ENCODE measurements around the gene HSD11B2.
A peak's percentile ranks its signal among the peaks of the same experiment; 100 is the strongest.

The HSD11B2 gene

DNA sequence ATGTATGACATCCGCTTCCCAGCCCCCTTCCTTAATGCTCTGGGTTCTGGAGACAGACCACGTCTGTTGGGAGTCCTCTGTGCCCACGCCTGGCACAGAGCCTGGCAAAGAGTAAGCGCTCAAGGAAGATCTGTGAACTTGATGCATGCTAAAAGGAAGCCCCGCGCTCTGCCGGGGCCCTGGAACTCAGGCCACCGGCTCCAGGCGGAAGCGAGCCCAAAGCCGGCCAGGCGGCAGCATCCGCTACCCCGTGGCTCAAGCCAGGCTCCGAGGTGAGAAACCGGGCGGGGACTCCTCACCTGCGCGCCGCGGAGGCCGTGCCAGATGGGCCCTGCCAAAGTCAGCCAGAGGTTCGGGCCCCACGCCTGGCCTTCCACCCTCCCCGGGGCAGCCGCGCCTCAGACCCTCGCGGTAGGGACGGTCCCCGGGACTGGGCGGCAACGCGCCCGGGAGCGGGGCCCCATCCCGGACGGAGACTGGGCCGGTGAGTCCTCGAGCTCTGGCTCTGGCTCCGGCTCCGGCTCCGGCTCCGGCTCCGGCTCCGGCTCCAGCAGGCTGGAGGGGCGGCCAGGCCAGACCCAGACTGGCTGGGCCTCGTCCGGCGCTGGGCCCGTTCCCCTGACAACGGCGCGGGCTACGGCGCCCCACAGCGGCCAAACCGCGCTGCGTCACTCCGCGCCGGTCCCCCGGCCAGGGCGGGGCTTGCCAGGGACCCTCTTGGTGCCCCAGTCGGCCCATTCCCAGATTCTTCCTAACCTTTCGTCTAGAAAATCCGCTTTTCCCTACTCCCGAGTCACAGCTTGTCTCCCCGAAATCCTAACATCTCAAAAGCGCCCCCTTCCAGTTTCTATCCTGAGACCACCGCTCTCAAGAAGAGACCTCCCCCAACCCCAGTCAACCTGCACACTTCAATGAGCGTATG, 14.8 kb upstream of the HSD11B2 start, which contains the start of gene ZDHHC1:
Gene ZDHHC1 (minus strand): TSS at position 606 of the 922 bp plus-strand sequence. CDS start 8,702 bp downstream, outside the sequence.
- DNase-seq, result peak; percentile 16

DNA sequence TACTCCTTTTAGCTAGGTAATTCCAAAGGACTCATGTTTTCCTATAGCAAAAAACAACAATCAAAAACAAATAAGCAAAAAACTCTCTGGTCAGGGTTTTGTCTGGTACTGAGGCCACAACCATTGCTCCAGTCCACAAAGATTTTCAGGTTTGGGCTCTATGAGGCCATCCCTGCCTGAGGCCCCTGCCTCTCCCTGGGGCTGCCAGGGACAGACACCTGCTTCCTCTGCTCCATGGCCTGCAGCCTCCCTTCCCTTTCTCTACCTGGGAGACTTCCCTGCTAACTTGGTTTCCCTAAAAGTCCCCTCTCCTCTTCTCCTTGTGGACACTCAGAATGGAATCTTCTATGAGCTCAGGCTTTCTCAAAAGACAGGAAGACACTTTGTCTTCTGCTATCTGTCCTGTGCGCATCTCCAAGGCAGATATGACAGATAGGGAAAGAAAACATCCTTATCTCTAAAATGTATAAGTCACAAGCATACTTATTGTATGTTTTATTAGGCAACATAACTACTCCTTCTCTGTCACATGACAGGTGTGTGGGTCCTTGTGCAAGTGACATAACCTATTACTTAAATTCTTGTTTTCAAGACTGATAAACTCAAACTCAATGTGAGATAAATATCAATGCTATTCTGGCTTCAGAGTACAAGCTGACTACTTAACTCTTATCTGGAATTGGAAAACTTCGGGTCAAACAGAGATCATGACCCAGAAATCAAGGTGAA, 13.4 kb upstream of the HSD11B2 start:
- no peak for DNase-seq

DNA sequence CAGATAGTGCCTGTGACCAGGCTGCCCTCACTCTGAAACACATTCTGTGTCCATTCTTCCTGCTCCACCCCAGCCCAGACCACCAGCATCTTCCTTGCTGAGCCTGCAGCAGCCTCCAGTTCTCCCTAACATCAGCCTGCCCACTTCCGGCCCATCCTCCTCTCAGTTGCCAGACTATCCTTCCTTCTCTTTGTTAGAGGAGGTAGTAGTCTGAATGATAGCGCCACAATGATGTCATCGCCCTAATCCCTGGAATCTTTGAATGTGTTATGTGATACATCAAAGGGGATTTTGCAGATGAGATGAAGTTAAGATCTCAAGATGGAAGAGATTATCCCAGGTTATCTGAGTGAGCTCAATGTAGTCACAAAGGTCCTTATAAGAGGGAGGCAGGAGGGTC, 11.4 kb upstream of the HSD11B2 start:
- DNase-seq, result no peak

DNA sequence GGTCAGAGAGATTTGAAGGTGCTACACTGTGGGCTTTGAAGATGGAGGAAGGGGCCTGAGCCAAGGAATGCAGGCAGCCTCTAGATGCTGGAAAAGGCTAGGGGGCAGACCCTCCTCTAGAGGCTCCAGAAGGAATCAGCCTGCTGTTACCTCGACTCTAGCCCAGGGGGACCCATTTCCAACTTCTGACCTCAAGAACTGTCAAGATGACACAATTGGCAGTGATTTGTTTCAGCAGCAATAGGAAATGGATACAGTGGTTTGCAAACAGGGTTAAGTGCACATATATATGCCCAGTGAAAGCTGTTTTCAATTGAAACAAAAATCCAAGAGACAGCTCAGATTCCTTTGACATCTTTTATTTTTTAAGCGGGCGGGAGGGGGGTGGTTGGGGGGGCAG, 11.0 kb upstream of the HSD11B2 start:
- no peak for DNase-seq

DNA sequence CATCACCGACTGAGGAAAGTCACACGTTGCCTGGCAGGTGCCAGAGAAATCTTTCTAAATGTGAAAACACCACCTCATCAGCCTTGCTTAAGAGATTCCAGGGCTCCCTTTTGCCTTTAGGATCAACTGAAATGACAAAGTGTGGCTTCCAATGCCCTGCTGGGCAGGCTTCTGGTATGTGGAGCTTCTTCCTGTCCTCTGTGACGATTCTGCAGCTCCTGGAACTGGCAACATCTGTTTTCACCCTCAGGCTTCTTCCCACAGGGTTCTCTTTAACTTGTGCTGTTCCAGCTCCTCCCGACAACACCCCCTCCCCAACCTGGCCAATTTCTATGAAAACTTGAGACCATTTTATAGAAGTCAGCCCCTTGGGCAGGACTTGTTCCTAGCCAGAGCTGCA, 9.9 kb upstream of the HSD11B2 start:
- no peak for DNase-seq

DNA sequence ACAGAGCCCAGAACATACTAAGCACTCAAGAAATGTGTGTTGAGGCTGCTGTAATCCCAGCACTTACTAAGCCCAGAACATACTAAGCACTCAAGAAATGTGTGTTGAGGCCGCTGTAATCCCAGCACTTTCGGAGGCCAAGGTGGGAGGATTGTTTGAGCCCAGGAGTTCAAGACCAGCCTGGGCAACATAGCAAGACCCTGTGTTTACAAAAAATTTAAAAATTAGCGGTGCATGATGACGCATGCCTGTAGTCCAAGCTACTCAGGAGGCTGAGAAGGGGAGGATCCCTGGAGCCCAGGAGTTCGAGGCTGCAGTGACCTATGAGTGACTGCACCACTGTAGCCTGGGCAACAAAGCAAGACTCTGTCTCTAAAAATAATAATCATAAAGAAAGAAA, 7.9 kb upstream of the HSD11B2 start:
- DNase-seq, result no peak

DNA sequence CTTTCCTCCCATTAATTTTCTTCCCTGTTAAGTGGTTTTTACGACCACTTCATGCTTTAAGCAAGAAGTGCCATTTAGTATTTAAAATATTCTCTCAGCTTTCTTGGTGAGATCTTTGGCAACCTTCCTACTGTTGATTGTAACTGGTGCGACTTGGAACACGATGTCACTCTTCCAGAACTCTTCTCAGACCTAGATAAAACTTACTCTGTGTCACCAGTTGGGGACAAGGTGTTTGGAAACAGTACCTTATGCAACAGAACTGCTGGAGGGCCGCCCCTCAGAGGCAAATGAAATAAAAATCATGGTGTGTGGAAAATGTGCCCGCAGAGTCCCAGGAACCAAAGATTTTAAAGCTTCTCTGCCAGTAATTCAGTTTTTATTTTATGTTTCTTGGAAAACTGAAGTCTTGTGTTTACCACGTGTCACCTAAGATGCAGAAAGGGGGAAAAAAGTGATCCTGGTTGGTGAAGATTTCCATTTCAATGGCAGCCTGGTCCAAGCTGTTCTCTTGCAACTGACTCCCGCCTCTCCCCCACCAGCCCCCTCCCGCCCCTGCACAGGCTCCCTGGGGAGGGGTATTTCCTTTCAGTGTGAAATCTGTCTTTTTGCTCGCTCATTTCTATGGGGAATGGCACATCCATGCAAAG, 7.2 kb upstream of the HSD11B2 start:
- no peak for DNase-seq

DNA sequence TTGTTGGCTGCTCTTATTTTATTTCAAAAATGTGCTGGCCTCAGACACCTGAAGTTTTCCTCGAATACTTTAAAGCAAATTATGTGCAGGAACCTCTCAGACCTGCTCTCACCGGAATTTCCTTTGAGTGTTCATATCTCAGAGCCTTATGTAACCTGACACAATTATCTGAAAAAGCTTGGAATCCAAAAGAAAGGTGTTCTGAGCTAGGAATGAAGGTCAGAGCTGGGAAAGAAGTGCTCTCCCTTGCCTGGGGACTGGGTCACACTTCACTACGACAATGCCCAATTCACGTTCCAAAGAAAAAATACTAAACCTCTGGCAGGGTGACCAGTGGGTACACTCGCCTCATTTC, 6.7 kb upstream of the HSD11B2 start:
- no peak for DNase-seq

DNA sequence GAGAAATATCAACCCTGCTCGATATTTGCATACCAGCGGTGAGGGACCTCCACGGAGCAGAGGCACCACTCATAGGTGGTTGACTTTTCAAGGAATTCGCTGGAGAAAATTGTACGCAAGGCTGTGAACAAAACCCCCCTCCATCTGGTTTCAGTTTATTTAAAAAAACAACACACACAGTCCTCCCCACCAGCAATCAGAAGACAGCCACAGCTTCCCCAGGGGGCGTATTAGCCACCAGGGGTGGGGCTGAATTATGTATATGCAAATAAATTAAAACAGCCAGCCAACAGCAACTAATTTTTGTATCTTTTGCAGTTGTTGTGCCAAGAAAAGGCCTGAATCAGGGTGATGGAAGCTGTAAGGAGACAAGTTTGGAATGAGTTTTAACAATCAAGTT, 5.9 kb upstream of the HSD11B2 start:
- no peak for DNase-seq

DNA sequence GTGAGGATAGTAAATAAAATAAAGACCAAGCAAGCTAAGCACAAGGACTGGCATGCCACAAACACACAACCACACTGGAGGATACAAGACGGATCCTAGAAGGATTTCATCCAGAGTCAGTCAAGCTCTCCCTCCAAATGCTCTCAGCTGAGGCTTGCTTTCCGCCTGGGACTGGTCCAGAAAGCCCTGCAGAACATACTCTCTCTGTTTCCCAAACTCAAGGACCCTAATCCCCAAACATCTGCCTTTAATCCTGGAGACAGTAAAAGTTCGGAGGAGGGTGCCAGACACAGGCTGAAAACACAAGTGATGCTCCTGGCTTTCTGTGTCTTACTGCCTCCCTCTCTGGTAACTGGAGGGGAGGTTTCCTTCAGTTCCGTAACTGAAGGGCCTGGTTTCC, 5.3 kb upstream of the HSD11B2 start:
- DNase-seq, result no peak

DNA sequence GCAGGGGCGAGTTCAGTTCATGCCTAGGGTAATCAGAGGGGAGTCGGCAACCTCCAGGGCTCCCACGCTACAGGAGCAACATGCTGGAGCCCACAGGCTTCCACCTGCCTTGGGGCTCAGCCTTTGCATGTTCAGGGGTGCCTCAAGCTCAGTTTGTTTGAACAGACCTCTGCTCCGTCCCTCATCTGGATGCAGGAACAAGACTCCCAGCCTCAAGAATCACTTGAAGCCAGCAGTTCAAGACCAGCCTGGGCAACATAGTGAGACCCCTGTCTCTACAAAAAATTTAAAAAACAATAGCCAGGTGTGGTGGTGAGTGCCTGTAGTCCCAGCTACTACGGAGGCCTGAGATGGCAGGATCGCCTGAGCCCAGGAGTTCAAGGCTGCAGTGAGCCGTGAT, 4.9 kb upstream of the HSD11B2 start:
- DNase-seq, result no peak

DNA sequence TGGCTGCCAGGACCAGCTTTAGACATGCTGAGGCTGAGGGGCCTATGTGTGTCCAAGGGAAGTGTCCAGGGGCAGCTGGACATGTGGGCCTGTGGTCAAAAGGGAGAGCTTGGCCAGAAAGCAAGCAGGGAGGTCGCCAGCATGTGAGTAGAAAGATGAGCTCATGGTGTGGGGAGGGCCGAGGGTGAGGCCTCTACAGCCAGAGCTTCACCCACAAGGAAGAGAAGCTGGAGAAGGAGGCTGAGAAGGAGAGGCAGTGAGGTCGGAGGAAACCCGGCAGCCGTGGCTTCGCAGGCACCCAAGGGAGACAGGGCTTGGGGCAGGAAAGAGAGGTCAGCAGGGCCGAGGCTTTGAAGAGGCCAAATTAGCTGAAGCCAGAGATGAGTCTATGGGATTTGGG, 4.0 kb upstream of the HSD11B2 start:
- no peak for DNase-seq

DNA sequence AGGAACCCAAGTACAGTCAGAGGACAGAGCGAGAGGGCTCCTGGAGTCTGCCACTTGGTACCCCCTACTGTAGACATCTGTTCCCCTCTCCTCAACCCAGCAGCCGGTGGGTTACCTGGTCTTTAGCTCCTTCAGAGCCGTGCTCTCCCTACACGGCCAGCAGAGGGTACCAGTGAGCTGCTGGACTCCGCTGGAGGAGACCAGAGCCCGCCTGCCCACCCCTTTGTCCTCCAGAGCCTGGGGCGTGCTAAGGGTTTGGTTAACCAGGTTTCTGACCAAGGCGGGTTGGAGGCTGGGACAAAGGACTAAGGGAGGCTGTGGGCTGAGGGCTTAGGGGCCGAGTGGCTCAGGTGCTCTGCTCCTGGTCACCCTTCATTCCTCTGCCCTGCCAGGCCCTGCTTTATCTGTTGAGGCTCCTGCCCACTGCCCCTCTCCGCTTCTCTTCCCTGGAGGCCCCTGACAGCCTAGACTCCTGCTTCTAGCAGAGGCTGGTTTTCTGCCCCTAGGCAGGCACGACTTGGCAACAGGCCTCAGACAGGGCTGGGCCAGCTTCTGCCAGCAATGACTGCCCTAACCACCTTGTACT, 2.7 kb upstream of the HSD11B2 start:
- DNase-seq, result no peak

DNA sequence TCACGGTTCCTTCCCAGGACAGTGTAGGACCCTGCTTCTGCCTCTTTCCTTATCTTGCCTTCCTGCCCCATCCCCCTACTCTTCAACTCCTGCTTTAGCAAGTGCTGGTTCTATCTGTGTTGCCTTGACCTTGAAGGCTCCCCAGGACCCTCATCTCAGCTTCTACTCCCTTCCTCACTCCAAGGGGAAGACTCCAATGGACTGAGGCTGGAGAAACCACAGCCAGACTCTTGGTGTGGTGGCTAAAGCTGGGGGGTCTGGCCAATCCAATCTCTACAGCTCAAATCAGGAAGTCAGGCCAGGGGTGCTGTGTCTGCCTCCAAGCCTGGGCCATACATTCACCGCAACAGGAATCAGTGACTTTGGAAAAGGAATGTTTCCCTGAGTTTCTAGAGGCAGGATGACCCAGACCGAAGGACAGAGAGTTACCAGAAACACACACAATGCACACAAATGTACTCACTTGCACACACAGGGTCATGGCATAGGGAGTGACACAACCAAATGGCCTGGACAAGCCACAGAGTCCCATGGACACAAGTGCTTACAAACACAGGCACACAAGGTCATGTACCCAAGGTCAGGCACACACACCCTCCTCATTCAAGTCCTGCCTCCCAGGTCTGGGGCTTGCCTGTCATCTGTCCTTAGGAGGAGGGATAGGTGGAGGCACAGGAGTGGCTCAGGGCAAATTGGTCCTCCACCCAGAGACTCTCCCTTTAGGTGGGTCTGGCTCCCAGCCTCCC, 1.7 kb upstream of the HSD11B2 start:
- no peak for DNase-seq

DNA sequence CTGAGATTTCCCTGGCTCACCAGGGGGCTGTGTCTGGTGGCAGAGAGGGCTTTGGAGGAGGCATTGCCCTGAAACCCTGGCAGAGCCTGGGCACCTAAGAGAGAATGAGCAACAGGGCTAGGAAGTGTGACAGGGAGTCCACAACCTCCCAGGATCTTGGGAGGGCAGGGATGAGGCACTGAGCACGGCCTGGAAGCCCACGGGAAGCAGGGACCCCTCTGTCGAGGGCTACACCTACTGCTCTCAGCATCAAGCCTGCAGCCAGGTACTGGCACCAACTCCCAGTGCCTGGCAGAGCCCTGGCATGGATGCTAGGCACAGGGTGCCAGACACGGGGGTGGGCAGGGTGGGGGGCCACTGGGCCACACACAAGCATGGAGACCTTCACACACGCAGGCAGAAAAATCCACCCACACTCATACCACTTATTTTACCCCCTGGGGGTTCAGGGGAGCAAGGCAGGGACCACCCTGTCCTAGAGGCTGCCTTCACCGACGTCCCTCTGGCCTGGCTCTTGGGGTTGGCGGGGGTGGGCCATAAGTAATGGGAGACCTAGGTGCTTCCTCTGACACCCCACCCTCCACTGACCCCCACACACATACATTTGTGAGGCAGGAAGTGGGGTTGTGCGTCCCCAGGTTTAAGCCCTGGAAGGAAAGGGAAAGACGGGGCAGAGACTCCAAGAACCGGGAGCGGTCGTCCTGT, 970 bp upstream of the HSD11B2 start:
- no peak for DNase-seq

DNA sequence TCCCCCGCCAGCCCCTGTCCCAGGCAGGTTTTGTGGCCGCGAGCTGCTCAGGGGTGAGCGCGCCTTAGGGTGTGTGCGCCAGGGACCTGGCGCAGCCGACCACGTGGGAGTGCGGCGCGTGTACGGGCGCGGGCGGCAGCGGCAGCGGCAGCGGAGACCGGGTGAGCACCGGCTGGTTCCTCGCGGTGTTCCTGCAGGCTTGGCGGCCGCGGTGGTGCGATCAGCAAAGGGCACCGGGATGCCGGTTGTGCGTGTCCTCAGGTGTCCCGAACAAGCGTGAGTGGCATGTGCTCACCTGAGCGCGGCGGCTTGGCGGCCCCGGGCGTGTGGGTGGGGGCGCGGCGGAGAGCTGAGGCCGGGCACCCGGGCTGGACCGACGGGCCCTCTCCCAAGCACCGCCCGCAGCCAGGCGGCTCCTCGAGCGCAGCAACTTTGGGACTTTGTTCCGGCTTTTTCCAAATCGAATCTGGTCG, 381 bp upstream of the HSD11B2 start:
- DNase-seq, result no peak

DNA sequence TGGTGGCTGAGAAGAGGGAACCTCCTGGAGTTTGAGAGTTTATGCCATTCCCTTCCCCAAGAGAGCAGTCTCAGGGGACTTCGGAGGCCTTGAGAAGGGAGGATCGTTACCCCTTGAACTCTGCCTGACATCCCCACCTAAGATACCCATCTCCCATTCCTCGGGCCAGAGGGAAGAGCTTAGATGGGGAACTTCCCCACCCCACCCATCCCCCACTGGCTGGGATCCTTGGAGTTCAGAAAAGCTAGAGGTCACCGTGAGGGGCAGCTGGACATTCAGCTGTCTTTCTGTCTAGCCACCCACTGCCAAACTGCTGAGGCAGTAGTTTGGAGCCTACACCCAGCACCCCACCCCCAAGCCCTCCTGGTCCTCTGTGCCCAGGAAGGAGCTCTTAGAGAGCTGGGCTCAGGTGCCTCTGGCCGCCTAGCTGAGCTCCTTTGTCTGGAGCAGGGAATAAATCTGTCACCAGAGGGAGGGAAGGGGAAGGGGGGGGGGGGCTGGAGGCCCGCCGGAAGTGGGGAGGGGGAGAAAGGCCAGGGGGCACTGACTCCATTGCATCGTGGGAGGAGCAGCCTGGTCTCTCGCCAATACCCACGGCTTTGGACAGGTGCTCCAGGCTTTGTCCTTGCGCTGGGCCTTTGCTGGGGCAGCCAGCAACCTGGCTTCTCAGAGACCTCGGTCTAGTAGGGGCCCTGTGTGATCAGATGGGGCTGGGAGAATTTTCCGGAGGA, 1.0 kb downstream of the HSD11B2 start:
- no peak for DNase-seq

DNA sequence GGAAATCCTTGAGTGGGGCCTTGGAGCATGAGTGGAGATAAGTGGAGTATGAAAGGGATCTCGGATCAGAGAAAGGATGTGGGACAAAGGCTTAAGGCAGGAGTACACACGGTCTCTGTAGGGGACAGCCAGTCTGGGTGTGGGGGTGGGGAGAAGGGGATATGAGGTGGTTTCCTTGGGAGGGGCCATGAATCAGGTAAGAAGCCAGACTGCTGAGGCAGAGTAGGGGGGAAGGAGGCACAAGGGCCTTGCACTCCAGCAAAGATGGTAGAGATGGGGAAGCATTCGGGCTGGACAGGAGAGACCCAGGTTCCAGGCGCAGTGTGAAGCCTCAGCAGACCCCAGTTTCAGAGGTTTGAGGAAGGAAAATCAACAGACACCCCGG, 1.6 kb downstream of the HSD11B2 start:
- no peak for DNase-seq

DNA sequence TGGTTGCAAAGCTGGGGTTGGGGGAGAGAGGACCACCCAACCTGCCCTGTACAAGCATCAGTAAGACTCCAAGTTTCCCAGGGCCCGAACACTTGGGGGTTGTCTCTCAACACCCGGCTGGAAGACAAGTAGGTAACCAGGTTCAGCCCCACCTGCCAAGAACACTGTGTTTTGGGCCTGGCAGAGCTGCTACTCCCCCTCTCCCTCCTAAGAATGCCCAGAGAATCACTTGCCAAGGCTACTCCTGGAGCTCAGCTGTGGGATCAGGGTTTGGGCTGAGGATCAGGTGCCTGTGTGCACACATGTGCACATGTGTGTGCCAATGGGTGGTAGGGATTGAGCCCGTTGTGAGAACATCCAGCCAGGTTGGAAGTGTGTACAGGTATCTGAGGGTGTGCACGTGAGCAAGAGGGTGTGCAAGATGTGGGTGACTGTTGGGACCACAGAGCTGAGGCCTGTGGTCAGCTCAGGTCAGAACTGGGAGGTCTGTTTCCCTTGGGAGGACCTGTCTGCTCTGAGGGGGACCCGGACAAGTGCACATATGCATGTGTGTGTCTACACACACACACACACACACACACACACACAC, 2.3 kb downstream of the HSD11B2 start:
- no peak for DNase-seq

DNA sequence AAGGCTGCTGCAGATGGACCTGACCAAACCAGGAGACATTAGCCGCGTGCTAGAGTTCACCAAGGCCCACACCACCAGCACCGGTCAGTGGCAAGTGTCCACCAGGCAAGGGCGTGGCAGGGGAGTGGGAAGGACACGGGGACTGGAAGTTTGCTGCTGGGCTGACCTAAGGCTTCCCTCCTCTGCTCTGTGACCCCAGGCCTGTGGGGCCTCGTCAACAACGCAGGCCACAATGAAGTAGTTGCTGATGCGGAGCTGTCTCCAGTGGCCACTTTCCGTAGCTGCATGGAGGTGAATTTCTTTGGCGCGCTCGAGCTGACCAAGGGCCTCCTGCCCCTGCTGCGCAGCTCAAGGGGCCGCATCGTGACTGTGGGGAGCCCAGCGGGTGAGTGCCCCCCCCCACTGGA, 4.8 kb downstream of the HSD11B2 start:
- DNase-seq, result no peak
